Measurements from ENCODE around the gene PDE8A.

DNA sequence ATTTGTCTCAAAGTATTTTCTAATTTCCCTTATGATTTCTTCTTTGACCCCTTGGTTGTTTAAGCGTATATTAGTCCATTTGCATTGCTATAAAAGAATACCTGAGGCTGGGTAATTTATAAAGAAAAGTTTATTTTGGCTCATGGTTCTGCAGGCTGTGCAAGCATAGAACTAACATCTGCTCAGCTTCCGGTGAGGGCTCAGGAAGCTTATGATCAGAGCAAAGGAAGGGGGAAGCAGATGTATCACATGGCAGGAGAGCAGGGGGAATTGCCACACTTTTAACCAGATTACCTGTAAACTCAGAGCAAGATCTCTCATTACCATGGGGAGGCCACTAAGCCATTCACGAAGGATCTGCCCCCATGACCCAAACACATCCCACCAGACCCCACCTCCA, 148.2 kb downstream of the PDE8A start:
- TF ChIP-seq, protein P1, sequence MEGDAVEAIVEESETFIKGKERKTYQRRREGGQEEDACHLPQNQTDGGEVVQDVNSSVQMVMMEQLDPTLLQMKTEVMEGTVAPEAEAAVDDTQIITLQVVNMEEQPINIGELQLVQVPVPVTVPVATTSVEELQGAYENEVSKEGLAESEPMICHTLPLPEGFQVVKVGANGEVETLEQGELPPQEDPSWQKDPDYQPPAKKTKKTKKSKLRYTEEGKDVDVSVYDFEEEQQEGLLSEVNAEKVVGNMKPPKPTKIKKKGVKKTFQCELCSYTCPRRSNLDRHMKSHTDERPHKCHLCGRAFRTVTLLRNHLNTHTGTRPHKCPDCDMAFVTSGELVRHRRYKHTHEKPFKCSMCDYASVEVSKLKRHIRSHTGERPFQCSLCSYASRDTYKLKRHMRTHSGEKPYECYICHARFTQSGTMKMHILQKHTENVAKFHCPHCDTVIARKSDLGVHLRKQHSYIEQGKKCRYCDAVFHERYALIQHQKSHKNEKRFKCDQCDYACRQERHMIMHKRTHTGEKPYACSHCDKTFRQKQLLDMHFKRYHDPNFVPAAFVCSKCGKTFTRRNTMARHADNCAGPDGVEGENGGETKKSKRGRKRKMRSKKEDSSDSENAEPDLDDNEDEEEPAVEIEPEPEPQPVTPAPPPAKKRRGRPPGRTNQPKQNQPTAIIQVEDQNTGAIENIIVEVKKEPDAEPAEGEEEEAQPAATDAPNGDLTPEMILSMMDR (IDR thresholded peaks at IDR 0.05) = no peak
- TF ChIP-seq POLR2AphosphoS5 (IDR thresholded peaks at IDR 0.05) = no peak

Measured in breast epithelium (tissue), 3 donors.